Fibroblast of skin of right quadriceps (primary cell): Measurements from ENCODE around the gene CTCF.

Source experiments
- DNase-seq: peaks from one replicate; pipeline ENCODE4 v3.0.0-alpha.2; 2013

The CTCF gene

GRCh38 chr16:67606632-67607031 lies 44.3 kb downstream of the CTCF start:
- DNase-seq: no peak

- no peak for DNase-seq
These were observed 46.0 kb downstream of the CTCF start for GRCh38 chr16:67608364-67608763.

- DNase-seq: no peak
These were observed 51.5 kb downstream of the CTCF start for GRCh38 chr16:67613808-67614207.

DNA sequence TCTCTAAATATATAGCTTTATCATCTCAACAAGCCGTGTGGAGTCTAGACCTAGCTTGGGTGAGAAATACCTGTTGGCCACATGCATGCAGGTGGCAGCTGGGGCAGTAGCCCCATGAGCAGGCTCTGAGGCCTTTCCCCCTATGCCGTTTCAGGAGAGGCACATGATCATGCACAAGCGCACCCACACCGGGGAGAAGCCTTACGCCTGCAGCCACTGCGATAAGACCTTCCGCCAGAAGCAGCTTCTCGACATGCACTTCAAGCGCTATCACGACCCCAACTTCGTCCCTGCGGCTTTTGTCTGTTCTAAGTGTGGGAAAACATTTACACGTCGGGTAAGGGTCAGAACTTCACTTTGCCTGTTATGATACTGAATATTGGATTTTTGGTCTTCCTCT lies 65.9 kb downstream of the CTCF start:
- DNase-seq: no peak

- peak; percentile 57 for DNase-seq
These were observed 70.3 kb downstream of the CTCF start for GRCh38 chr16:67632415-67633172.

GRCh38 chr16:67636713-67637112 lies 74.4 kb downstream of the CTCF start:
- DNase-seq: no peak

GRCh38 chr16:67637625-67638024 lies 75.3 kb downstream of the CTCF start:
- no peak for DNase-seq

GRCh38 chr16:67641779-67642708 lies 79.7 kb downstream of the CTCF start:
- no peak for DNase-seq

GRCh38 chr16:67644038-67644437 lies 81.7 kb downstream of the CTCF start:
- no peak for DNase-seq

DNA sequence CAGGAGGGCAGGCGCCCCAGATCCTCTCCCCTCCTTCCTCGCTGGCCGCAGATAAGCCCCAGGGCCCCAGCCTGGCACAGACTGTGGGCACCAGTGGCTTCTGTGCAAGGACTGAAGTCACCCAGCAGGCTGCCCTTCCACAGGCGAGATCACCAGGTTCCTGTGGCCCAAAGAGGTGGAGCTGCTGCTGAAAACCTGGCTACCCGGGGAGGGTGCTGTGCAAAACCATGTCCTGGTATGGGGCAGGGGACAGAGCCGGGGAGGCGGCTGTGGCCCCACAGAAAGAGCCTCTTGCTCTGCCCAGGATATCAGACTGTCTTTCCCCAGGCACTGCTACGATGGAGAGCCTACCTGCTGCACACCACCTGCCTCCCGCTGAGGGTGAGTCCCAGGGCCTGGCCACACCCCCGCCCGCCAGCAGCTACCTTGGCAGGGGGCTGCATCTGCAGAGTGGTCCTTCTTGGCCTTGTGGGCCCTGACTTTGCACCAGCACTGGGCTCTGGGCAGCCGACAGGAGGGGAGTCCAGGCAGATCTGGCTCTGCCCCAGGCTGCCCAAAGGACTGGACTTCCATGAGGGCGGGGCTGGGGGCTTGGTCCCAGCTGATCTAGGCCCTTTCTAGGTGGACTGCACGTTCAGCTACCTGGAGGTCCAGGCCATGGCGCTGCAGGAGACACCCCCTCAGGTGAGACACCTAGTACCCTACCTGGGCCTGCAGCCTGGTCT lies 83.2 kb downstream of the CTCF start:
- no peak for DNase-seq

DNA sequence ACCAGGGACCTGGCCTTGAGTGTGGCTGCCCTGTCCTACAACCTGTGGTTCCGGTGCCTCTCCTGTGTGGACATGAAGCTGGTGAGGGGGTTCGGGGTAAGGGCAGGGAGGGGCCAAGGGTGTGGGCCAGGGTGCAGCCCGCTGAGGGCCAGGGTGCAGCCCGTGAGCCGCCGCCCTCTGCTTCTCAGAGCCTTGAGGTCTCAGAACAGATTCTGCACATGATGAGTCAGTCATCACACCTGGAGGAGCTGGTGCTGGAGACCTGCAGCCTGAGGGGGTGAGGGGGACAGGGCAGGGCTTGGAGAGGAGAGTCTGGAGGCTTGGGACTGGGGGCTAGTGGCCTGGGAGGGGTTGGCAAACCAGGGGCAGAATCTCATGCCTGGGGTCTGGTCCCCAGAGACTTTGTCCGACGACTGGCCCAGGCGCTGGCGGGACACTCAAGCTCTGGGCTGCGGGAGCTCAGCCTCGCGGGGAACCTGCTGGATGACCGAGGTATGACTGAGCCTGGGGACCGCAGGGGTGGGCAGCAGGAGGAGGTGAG lies 84.9 kb downstream of the CTCF start:
- DNase-seq: no peak

DNA sequence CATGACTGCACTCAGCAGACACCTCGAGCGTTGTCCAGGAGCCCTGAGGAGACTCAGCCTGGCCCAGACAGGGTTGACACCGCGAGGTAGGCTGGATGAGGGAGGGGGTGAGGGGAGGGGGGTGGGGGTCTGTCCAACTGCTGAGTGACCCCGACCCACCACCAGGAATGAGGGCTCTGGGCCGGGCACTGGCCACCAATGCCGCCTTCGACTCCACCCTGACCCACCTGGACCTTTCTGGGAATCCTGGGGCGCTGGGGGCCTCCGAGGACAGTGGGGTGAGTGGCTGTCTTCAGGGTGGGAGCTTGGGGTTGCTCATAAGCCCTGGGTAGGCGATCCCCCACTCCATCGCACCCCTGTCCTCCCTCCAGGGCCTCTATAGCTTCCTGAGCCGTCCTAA lies 85.4 kb downstream of the CTCF start:
- DNase-seq: no peak

GRCh38 chr16:67648088-67648763 lies 85.9 kb downstream of the CTCF start:
- DNase-seq: no peak

DNA sequence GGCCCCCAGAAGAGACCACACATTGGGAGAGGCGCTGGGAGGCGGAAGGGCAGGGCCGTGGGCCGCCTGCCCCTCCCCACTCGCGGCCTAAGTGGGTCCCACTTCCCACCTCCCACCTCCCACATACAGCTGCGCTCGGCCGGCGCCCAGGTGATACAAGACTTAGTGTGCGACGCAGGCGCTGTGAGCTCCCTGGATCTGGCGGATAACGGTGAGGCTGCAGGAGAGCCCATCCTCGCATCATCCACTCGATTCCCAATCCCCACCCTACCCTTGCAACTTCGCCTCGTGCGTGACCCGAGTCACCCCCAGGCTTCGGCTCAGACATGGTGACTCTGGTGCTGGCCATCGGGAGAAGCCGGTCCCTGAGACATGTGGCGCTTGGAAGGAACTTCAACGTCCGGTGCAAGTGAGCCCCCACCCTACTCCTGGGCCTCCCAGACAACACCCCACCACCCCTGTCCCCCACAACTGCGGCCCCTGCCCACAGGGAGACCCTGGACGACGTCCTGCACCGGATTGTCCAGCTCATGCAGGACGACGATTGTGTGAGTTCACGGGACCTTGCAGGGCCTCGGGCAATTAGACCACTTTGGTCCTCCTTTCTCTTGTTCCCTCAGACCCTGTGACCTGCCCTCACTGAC lies 86.6 kb downstream of the CTCF start:
- DNase-seq: no peak

DNA sequence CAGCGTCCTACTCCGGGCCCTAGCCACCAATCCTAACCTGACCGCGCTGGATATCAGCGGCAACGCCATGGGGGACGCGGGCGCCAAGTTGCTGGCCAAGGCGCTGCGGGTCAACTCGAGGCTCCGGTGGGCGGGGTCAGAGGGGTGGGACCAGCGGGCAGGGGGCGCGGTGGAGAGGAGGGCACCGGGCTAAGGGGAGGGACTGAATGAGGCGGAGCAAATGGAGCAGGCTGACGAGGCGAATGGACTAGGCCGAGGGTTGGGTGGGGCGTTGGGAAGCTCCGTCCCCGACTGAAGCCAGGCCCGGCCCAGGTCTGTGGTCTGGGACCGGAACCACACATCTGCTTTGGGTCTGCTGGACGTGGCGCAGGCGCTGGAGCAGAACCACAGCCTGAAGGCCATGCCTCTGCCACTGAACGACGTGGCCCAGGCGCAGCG lies 87.2 kb downstream of the CTCF start:
- no peak for DNase-seq

DNA sequence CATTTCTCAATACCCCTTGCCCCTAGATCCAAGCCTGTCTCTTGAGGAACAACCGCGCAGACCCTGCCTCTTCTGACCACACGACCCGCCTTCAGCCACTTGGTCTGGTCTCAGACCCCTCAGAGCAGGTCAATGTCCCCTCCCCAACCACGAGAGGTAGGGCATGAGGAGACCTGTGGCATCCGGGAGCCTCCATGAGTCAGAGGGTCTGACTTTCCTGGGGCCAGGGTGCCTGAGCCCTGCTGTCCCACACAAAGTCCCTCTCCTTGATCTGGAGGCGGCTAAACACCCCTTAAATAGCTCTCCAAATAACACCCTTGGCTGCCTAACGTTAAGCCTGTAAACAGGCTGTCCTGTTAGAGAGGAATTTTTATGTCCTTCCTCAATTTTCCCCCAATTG lies 87.7 kb downstream of the CTCF start:
- no peak for DNase-seq

DNA sequence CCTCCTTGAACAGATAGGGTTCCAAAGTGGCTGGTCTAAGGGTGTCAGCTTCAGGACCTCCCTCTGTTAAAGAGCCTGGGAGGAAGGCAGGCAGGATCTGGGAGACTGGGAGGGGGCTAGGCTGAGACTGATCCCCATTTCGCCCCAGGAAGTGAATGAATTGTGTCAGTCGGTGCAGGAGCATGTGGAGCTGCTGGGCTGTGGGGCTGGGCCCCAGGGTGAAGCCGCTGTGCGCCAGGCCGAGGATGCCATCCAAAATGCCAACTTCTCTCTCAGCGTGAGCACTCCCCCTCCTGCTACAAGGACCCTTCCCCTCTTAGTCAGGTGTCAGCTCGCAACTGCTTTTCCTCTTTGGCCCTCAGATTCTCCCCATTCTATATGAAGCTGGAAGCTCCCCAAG lies 88.7 kb downstream of the CTCF start:
- DNase-seq: no peak

- DNase-seq: no peak
These were observed 89.5 kb downstream of the CTCF start for GRCh38 chr16:67651847-67652246.

- DNase-seq: peak; percentile 27
These were observed 90.3 kb downstream of the CTCF start for GRCh38 chr16:67652578-67653127.

- peak; percentile 28 for DNase-seq
These were observed 90.9 kb downstream of the CTCF start for GRCh38 chr16:67653128-67653788.

DNA sequence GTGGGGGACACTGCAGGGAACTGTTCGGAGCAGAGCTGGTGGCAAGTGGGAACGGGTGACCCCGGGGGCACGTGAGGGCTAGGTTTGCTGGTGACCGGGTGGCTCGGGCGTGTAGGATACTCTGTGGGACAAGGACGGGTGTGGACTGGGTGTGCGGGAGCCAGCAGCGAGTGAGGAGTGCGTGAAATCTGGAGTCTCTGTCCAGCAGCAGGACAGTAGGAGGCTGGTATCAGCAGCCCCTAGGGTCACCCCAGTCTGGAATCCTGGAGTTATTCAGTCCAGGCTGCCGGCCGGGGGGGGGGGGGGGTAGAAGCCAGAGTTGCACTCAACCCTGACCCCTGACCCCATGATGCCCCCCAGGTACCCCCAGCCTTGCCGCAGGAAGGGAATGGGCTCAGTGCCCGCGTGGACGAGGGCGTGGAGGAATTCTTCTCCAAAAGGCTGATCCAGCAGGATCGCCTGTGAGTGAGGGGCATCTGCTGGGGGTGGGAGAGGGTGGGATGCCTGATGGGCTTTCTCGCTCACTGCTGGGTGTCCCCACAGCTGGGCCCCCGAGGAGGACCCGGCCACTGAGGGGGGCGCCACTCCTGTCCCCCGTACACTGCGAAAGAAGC lies 91.6 kb downstream of the CTCF start:
- DNase-seq: no peak
